DMS153 treated with DMSO at 0.1 percent for 48 hours (cell line): ENCODE measurements around the gene GALNT2.

Experiments
- DNase-seq: peaks from one replicate; lab custom pipeline; 2025; ENCODE audit not compliant: unreplicated experiment; lab: John Stamatoyannopoulos, UW

Gene GALNT2

DNA sequence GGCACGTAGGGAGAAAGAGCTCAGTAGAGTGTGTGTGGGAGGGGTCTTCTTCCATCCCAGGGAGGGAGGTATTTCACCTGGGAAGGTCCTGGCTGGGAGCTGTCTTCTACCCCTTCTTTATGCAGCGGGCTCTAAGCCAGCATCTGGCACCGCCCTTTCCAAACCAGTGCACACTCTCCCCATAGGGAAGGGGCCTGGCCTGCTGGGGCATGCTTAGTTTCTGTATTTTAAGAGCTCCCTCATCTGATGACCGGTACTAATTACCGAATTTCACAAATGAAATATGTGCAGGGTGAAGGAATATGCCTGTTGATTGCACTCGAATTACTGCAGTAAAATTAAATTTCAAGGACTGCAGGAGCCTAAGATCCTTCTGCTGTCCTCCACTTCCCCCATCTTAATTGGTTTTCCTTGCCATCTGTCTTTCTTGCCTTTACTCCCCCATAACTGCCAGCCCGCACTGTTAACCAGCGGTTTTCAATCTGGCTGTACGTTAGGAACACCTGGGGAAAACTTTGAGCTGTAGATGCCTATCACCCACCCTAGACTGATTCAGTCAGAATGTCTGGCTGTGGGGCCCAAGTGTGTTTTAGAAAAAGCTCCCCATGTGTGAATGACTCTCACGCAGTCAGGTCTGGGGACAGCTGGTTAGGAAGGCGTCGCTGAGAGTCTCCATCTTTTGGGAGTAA lies 20.1 kb downstream of the GALNT2 start:
- no peak for DNase-seq

DNA sequence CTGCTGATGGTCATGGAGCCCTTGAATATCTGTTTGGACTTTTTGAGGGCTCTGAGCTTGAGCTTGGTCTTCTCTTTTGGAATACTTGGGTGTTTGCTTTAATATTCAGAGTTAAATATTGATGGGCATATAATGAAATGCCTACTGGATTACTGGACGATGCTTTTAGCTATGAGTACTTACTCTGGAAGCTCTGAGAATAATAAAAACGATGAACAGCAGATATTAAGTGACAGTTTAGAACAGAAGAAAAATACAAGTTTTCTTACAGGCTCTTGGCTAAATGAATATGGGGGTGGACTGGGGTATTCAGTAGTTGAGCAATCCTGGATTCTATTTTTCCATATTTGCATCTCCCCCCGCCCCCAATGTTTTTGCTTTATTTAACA lies 20.7 kb downstream of the GALNT2 start:
- DNase-seq: no peak

GRCh38 chr1:230090194-230090711 lies 23.2 kb downstream of the GALNT2 start:
- no peak for DNase-seq

DNA sequence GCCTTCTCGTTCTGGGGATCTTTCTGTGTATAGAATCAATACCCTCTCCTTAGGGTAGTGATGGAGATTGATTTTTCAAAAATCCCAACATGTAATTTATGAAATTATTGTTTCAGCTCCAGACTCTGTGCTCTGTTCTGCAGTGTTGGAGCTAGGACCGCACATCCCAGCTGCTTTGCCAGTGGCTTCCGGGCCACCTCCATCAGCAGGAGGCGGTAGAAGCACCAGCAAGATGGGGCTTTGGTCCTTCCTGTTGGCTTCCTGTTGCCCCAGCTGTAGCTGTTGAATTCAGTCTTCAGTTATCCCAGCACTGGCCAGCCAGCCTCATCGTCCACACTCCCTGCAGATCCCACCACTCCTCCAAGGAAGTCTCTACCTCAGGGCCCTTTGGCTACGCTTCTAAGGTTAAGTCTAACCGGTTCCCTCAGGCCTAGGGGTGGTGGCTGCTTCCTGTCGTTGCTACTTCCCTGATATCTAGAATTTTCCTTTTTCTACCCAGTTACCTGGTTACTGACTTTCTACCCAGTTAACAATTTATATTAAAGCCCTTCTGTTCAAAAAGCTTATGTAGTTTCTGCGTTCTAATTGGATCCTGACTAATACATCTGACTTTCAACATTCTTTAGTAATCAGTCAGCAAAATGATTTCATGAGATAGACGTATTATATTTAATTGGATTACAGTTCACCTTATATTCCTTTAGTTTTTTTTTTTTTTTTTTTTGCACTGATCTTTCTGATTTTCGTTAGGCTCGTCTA lies 24.6 kb downstream of the GALNT2 start:
- DNase-seq: no peak

GRCh38 chr1:230094746-230095145 lies 27.7 kb downstream of the GALNT2 start:
- DNase-seq: no peak

DNA sequence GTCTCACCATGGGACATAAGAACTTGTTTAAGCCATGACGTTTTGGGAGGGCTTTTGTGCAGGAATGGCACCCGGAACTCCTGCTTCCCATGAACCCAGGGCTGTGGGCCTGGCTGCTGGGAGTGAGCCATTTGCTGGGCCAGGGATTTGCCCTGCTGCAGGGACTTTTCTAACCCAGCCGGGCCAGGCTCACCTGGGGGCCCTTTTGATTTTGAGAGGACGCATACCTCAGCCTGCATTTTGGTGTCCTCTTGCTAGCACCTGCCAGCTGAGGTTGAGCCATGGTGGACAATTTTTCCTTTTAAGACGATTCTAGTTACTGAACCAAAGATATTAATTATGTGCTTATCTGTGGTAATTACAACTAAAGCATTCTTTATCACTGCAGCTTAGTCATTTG lies 28.9 kb downstream of the GALNT2 start:
- no peak for DNase-seq

- no peak for DNase-seq
These were observed 30.3 kb downstream of the GALNT2 start for GRCh38 chr1:230097370-230097769.

DNA sequence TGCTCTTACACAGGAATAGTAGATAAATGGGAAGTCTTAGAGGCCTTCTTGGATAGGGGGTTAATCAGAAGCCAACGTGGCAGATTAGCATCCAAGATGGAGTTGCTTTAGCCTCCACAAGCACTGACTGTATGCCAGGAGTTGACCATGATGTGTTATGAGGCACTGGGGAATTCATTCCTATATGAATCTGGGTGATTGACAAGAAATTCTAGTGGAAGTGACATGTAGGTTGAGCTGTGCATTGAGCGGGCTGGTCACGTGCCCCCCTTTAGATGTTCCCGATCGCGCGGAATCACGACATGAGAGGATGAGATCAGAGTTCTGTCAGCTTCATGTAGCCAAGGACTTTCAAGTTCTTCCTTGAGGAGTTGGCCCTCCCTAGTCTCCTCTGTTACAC lies 31.7 kb downstream of the GALNT2 start:
- no peak for DNase-seq

- DNase-seq: no peak
These were observed 32.4 kb downstream of the GALNT2 start for GRCh38 chr1:230099465-230099864.

- DNase-seq: no peak
These were observed 33.9 kb downstream of the GALNT2 start for GRCh38 chr1:230100932-230101331.

DNA sequence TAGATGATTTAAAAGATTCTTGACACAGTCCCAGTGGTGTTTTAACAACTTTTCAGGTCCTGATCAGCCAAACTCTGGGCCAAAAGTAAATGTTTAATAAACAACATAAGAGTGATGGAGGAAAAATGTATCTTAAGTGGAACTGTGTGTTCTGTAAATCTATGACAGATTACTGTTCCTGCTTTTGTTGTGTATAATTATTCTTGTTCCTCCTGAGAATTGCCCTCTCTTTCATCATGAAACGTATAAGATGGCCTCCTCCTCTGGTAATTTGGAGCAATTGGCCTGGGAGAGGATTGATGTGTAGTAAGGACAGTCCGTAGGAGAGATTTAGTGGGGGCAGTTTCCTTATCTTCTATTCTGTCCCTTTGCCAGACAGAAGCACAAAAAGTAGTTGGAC lies 34.5 kb downstream of the GALNT2 start:
- DNase-seq: no peak

- DNase-seq: no peak
These were observed 35.0 kb downstream of the GALNT2 start for GRCh38 chr1:230102046-230102445.

GRCh38 chr1:230102472-230102871 lies 35.4 kb downstream of the GALNT2 start:
- no peak for DNase-seq

DNA sequence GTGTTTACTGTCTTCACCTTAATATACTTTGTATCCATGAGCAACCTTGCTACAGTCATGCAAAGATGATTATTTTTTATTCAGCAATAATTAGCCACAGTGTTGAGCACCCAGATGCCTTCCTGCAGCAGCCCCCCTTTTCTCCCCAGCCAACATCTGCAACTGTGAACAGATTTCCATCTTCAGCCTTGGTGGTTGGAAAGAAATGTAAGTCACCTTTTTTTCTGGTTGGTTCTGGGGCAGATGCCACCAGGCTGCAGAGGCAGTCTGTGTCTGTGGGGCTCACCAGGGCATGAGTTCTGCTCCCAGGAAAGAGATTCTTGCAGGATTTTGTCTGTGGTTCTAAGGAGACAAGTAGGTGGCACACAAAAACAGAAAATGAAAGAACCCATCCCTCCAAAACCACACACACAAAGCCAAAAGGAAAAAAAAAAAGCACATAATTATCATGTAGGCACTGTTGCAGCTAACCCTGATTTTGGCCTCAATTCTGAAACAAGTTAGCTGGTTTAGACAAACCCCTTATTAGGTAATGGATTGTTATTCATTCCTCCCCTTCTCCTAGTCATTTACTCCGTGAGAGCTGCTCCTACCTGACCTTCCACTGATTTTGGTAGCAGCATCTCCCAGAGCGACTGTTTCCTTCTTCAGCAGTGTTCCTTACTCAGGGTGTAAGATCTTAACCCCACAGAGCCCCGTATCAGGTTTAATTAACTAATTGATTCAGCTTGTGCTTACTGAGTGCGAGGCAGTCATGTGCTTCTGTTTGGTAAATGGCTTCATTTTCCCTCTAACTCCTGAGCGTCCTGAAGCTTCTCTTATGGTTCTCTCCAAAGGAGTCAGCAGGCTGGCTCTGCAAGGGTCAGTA lies 36.5 kb downstream of the GALNT2 start:
- no peak for DNase-seq

GRCh38 chr1:230104395-230105244 lies 37.6 kb downstream of the GALNT2 start:
- peak; percentile 98 for DNase-seq

DNA sequence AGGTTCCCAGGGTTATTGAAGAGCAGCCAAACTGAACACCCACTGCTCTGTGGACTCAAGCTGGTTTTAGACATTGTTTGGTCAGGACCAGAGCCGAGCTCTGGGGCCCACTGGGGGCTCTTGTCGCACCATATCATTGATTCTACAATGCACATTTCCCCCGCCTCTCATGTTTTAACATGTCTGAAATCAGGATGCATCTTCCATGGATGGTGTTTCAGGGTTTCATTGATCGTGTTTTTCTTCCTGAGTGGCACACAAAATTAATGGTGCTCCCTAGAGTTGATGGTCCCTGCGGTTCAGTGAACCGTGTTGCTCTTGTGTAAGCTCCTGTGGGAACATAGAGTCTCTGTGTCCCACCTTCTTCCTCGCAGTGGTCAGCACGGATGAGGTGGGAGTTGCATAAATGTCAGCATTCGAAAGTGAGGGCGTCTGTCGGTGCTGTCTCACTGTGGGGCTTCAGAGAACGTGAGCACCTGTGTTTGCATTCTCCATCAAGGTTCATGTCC lies 38.3 kb downstream of the GALNT2 start:
- no peak for DNase-seq

- DNase-seq: no peak
These were observed 39.0 kb downstream of the GALNT2 start for GRCh38 chr1:230105754-230106625.

DNA sequence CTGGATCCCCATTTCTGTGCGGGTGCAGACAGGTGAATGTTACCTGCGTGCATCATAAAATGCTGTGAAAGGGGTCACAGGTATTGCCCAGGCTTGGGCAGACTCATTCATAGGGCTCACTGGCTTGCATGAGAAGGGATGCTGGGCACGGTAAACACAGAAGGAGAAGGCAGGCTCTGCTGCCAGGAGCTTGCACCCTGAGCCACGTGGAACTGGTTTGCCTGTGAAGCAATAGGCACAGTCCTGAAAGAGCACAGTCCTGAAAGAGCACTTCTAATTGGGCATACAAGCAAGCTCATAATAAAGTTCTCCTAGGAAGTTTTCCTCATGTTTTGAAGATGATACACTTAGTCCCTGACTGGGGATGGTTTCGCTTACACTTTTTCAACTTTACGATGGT lies 40.9 kb downstream of the GALNT2 start:
- DNase-seq: no peak

DNA sequence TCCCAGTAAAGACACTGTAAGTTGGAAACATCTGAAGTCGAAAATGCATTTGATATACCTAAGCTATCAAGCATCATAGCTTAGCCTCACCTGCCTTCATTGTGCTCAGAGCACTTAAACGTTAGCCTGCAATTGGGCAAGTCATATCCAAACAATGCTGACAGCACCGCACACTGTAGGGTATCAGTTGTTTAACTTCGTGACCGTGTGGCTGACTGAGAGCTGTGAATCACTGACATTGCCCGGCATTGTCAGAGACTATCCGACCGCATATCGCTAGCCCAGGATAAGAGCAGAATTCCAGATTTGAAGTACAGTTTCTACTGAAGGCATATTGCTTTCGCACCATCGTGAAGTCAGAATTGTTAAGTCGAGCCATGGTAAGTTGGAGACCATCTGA lies 41.5 kb downstream of the GALNT2 start:
- no peak for DNase-seq
